ENCODE results near the gene MPO.

MPO gene

GRCh38 chr17:58264407-58265103, 16.2 kb downstream of the MPO start:
- no peak overlapping the region for H3K4me3 ChIP-seq (ENCODE audit: low read depth, low read length)
- no peak for TF ChIP-seq CTCF (IDR thresholded peaks at IDR 0.05; ENCODE audit: low read depth, low read length)

- no peak overlapping the region for H3K4me3 ChIP-seq (ENCODE audit: low read depth, low read length)
- no peak for TF ChIP-seq CTCF (IDR thresholded peaks at IDR 0.05; ENCODE audit: low read depth, low read length)
These were observed 17.0 kb downstream of the MPO start for GRCh38 chr17:58263773-58264172.

- H3K4me3 ChIP-seq (ENCODE audit: low read depth, low read length), result no peak overlapping the region
- TF ChIP-seq CTCF (IDR thresholded peaks at IDR 0.05; ENCODE audit: low read depth, low read length), result no peak
These were observed 18.6 kb downstream of the MPO start for GRCh38 chr17:58262149-58262548.

DNA sequence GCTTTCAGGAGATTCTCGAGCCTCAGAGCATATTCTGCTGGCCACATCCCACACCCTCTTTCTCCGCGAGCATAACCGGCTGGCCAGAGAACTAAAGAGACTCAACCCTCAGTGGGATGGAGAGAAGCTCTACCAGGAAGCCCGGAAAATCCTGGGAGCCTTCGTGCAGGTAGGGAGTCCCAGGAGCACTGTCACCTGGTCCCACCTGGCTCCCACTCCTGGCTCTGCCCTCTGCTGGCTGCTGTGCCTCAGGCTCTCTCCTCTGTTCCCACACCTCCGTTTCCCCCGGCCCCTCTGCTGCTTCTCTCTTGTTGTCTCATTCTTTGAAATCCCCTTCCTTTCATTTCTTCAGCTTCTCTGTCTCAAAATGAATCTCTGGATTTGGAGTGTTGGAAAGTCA, 25.9 kb downstream of the MPO start:
- no peak for TF ChIP-seq CTCF (IDR thresholded peaks at IDR 0.05; ENCODE audit: low read depth, low read length)
- H3K4me3 ChIP-seq (ENCODE audit: low read depth, low read length), result no peak overlapping the region

DNA sequence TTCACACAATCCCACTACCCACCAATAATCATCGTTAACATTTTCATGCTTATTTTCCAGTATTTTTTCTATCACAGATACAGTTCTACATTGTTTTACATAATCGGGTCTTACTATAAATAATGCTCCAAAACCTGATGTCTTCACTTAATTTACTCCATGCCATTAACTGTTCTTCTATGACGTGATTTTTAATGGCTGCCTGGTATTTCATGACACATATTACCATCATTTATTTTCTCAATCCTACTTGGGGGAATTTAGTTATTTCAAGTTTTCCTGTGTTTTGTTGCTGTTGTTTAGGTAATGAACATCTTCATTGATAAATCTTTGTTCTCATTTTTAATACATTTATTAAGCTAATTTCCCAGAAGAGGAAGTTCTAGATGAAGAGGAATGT, 27.7 kb downstream of the MPO start:
- TF ChIP-seq CTCF (IDR thresholded peaks at IDR 0.05; ENCODE audit: low read depth, low read length), result no peak
- H3K4me3 ChIP-seq (ENCODE audit: low read depth, low read length), result no peak overlapping the region

DNA sequence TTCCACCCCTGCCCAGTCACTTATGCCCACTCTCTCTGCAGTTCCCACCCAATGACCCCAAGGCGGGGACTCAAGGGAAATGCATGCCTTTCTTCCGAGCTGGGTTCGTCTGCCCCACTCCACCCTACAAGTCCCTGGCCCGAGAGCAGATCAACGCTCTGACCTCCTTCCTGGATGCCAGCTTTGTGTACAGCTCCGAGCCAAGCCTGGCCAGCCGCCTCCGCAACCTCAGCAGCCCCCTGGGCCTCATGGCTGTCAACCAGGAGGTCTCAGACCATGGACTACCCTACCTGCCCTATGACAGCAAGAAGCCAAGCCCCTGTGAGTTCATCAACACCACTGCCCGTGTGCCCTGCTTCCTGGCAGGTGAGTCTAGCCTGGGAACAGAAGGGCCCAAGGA, 28.6 kb downstream of the MPO start:
- H3K4me3 ChIP-seq (ENCODE audit: low read depth, low read length), result no peak overlapping the region
- TF ChIP-seq CTCF (IDR thresholded peaks at IDR 0.05; ENCODE audit: low read depth, low read length), result no peak

DNA sequence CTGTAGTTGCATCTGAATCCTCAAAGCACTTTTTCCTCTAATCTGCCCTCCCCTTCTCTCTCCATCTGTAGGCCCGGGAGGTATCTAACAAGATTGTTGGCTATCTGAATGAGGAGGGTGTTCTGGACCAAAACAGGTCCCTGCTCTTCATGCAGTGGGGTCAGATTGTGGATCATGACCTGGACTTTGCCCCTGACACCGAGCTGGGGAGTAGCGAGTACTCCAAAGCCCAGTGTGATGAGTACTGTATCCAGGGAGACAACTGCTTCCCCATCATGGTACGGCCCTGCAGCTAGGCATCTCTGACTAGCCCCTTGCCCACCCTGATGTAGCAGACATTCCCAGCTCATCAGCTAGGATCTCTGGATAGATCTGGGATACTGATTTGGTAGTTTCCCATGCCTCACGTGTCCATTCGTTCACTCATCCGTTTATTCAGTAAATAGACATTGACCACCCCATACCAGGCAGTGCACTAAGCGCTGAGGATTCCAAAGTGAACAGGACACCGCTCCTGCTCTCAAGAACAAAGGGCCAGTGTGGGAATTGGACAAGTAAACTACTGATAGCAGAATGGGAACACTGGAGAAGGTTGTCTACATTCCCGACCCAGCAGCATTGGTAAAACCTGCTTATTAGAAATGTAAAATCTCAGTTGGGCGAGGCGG, 30.3 kb downstream of the MPO start:
- no peak for TF ChIP-seq CTCF (IDR thresholded peaks at IDR 0.05; ENCODE audit: low read depth, low read length)
- H3K4me3 ChIP-seq (ENCODE audit: low read depth, low read length), result no peak overlapping the region

Data from WI38 (cell line).